NCI-H2081 (cell line): Measurements from ENCODE around the gene SLC47A1.
"Not testable (repeated sequence)": the region's sequence is repeated elsewhere in the genome, so short reads cannot be mapped to it uniquely, and the experiment has no call there.

ENCODE experiments used
- DNase-seq, 2 experiments: peaks; one replicate each; lab custom pipeline; 2025; lab: John Stamatoyannopoulos, UW

The SLC47A1 gene

DNA sequence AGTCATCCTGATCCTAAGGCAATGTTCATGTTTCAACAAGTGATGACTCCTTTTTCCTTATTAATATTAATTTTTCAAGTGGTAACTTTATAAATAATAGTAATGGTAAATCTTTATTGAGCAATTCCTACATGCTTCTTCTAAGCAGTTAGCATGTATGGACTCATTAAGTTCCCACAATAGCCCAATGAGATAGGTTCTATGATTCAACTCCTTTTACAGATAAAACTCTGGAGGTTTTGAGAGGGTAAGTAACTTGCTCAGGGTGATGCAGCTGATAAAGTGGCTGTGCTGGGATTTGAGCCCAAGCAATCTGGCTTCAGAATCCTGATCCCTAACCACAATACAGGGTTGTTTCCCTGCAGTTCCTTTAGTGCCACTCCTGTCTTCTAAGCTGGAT, 25.3 kb downstream of the SLC47A1 start:
- no peak for DNase-seq

DNA sequence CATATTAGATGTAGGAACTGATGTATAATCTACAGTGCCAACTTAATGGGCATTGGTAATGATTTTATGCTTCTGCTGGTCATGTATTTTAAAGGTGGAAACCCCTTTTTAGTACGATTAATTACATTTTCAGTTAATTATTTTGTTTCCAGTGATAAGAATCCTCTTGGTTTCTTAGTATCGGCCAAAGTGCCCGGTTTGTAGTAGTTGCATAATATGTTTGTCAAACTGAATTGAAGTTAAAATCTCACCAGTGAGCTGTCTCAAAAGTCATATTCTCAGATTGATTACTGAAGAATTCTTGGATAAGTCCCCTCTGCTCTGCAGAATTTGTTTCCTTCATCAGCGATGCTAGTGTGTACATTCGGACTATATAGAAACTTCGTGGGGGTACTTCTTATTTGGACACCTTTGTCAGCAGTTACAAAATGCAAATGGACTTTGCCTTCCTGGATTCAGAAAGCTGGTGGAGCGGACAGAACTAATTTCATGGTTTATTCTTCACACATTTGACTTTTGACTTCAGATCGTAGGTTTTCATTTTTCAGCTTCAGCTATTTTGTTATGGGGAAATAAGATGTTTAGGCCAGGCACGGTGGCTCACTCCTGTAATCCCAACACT, 28.2 kb downstream of the SLC47A1 start:
- DNase-seq, result no peak

DNA sequence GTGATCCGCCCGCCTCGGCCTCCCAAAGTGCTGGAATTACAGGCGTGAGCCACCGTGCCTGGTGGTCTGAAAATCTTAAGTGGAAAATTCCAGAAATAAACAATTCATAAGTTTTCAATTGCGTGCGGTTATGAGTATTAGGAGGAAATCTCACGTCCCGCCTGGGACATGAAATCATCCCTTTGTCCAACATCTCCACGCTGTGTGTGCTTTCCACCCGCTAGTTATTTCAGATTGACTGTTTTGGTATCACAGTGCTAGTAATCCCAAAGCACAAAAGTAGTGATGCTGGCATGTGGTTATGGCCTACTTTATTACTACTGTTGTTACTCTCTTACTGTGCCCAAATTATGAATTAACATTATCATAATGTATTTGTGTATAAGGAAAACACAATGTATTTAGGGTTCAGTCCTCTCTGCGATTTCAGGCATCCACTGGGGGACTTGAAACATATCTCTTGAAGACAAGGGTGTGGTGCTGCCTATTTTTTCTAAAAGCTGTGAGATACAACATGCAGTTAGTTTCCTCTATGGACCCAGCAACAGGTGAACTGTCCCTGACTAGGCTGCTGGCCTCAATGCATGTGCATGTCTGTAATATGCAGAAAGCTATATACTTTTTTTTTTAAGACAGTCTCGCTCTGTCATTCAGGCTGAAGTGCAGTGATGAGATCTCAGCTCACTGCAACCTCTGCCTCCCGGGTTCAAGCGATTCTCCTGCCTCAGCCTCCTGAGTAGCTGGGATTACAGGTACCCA, 32.3 kb downstream of the SLC47A1 start:
- DNase-seq, result no peak

DNA sequence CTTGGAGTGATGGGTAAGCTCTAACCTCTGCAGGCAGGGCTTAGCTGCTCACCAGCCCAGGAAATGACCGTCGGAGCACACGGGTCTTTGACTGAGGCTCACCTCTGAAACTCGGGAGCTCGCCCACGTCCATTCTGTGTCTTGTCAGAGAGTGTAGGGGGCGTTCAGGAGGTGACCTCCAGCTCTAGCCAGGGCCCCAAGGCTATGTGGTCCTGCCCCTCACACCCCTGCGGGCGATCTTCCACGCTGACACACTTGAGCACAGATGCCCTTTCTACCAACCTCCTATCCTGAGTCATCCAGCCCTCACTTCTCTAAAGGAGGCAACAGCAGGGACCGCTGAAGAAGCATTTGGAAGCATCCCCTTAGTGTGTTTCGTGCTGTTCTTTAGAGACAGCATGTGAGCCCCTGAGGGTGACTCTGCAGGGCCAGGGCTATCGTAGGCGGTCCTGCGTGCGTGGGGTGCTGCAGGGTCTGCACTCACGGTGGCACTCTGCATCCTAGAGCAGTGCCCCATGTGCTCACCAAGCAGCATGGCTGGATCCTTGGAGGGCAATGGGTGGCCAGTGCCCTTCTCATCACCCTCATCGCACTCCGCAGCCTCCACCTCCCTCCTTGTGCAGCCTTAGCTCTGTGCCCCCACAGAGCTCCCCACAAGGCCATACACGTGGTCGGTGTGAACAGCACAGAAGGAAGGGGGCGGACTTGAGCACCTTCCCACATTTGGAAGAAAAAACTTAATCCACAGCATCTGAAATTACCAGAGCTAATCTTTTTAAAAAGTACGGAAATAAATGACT, 33.8 kb downstream of the SLC47A1 start:
- no peak for DNase-seq

DNA sequence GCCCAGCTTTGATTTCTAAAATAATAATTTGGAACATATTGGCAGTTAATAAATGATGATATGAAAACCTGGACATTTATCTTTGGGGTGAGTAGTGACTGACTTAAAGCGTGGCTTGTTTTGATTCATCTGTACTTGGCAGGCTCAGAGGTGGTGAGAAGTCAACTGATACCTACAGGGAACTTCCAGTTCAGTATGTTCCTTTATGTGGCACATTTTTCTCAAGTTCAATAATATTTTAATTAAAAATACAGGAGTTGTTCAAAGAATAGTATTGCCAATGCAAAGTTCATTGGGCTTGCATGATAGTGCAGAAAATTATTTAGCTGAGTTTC, 34.3 kb downstream of the SLC47A1 start:
- DNase-seq, result no peak

DNA sequence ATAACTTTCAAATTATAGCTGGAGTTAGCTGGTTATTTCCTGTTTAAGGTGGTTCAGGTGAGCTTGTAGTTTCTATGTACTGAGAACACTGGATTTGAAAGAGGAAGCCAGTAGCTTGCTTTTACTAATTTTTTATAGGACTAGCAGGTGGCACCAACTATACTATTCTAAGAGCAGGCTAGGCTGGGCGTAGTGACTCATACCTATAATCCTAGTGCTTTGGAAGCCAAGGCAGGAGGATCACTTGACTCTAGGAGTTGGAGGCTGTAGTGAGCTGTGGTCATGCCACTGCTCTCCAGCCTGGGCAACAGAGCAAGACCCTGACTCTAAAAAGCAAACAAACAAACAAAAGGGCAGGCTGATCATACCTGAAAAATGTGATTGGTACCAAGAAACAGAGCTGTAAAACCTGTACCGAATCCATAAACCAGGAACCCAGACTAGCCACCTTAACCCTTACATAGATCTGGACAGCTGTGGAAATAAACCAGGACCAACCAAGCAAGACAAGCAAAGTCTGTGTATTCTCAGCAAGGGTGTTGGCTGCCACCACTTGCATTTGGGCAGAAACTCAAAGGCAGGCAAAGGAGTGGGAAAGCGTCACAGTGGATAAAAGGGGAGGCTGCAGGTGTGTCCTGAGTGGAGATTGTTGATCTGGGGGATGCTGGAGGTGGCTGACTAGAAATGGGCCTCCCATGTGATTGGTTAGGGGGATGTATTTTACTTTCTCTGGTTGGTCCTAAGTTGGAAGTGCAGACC, 36.3 kb downstream of the SLC47A1 start:
- DNase-seq, result no peak

DNA sequence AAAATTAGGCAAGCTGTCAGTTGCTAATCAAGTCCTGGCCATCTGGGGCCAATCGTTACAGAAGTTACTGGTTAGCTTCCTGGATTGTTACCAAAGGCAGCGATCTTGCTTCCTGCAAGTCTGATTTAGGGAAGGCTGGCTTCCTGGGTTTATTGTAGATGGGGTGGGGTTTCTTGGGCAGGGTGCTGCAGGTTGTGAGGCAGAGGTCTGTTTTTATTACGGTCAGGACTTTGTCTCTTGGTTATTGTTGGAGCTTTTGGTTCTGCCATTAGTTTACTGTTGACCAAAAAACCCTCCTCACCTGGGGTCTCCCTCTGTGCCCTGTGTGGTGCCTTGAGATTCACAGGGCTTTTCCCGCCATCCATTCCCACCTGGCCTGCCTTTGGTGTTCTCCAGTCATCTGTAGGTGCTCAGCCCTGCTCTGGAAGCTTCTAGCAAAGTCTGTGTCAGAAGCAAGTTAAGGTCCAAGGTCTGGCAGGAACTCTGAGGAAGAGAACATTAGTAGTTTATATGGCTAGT, 36.9 kb downstream of the SLC47A1 start:
- DNase-seq, result no peak

DNA sequence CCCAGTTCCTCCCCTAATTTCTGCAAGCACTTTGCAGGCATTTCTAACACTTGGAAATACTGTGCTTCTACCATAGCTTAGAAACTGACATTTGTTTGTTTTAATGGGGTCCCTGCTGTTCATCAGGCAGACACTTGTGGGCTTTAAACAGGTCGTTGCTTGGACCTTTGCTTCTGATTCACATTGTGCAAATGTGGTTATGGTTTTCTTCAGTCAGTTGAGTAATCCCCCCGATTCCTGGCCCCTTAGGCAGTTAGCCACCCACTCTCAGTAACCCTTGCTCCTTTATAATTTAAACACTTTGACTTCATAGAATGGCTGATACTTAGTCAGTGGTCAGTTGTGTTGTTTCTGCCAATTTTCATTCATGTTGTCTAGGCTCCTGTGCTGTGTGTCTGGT, 39.4 kb downstream of the SLC47A1 start:
- no peak for DNase-seq

DNA sequence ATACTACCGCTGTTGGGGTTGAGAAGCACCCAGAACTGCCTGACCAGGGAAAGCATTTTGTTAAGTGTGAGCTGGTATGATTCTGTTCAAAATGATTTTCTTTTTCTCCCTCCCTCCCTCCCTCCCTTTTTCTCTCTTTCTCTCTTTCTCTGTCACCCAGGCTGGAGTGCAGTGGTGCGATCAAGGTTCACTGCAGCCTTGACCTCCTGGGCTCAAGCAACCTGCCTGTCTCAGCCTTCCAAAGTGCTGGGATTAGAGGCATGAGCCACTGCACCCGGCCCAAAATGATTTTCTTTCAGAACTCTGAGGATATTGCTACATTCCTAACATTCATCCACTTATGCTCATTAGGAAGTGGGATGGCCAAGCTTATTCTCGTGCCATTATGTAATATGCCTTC, 41.3 kb downstream of the SLC47A1 start:
- DNase-seq, result no peak

DNA sequence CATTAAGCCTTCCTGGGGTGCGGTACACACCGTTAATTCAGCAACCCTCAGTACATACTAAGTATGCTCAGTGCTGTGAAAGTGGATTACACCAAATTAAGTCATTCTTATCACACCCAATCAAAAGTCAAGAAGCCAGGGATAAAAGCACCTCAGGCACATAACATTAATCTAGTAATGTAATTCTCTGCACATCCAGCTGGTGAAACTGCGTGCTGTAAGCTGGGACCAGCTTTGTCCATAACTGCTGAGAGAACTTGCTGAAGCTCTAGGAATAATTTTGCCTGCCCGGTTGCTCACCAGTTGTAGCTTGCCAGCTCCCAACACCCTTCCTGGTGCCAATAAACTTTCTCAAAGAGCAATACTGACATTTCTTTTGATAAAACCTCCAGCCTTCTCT, 44.9 kb downstream of the SLC47A1 start:
- DNase-seq, result no peak

DNA sequence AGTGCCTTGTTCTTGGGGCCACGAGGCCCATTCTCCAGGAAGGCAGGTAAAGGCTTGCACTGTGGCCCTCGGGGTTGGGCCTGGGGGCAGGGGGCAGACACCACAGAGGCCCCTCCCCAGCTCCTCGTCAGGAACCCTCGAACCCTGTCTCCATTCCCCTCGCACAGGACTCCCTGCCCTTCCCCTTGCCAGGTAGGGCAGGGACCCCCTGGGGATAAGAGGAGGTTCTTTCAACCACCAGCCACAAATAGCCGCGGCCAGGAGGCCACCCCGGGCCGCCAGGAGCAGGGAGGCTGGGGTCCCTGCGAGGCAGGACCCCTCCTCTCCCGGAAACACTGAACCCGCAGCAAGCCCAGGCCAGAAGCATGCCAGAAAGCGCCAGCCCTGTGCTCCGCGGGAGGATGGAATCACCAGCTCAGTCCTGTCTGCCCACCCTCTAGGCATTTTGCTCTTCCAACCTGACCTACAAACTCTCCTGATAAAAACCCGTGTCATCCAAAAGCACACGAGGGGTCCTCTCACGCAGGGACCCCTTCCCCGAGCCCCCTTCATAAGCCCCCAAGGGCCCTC, 45.6 kb downstream of the SLC47A1 start:
- DNase-seq, result no peak

DNA sequence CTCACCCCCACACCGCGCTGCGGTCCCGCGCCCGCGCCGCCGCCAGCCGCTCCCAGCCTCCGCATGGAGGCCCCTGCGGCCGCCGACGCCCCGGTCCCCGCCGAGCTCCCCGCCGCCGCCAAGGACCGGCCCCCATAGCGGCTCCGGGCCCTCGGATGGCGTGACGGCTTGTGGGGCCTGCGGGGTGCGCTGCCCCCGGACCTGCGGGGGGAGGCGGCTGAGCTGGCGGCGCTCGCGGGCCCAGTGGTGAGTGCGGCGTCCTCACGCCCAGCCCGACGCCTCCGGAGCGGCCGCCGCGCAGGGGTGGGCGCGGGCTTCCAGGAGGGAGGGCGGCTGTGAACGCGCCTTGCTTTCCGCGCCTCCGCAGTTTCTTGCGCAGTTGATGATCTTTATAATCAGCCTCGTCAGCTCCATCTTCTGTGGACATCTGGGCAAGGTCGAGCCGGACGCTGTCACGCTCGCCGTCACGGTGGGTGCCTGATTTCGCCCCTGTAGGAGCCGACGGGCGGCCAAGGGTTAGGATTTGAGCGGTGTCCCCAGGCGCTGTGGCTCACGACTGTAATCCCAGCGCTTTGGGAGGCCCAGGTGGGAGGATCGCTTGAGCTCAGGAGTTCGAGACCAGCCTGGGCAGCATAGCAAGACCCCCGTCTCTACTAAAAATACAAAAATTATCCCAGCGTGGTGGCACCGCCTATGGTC, 46.4 kb downstream of the SLC47A1 start:
- no peak for DNase-seq

DNA sequence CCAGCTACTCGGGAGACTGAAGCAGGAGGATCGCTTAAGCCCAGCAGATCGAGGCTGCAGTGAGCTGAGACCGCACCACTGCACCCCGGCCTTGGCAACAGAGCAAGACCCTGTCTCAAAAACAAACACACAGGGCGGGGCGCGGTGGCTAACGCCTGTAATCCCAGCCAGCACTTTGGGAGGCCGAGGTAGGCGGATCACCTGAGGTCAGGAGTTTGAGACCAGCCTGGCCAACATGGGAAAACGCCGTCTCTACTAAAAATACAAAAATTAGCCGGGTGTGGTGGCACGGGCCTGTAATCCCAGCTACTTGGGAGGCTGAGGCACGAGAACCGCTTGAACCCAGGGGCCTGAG, 46.9 kb downstream of the SLC47A1 start:
- not testable (repeated sequence) for DNase-seq

DNA sequence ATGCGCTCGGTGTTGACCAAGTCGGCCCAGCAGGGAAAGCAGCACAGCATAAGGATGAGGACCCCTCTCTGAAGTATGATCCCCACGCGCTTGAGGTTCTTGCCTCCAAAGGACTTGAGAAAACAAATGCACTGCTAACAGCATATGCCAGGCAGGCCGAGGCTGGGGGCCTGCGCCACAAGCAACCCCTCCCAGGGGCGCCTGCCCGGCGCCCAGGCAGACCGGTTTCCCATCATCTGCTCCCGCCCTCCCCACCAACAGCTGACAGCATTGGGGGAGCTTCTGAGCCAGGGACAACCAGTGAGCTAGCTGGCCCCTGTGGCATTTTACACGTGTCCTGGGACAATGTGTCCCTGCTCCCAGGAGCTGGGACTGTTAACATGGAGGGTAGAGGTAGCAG, 48.5 kb downstream of the SLC47A1 start:
- DNase-seq, result not testable (repeated sequence)

DNA sequence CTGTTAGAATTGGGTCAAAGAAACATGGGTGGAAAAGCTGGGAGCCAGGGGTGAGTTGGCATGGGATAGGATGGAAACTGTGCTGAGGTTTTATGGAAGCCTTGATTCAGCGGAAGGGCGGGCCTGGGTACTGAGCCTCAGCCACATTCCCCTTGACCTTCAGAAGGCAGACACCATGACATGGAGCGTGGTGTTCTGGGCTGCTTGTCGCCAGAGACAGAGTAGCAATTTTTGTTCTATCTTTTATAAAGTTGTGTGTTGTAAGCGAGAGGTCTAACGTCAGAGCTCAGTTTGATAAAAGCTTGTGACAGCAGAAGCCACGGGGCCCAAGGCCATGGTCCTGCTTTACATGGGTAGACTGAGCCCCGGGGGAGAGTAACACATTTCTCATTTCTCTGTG, 50.2 kb downstream of the SLC47A1 start:
- no peak for DNase-seq

DNA sequence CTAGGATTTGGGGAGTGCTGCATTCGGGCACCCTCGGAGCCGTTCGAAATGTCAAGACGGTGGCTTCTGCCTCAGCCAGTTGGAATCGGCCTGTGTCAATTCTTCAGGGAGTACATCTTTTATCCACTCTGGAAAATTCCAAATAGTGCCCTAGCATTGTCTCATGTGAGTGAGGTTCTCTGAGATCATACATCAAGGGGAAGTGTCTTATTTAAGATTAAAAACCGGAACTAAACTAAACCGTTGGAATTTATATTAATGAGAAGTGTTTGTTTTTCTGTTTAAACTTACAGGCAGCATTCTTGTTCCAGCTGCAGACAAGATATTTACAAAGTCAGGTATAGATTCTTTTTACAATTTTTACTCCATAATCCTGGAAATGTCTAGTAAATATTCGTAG, 56.8 kb downstream of the SLC47A1 start:
- no peak for DNase-seq

DNA sequence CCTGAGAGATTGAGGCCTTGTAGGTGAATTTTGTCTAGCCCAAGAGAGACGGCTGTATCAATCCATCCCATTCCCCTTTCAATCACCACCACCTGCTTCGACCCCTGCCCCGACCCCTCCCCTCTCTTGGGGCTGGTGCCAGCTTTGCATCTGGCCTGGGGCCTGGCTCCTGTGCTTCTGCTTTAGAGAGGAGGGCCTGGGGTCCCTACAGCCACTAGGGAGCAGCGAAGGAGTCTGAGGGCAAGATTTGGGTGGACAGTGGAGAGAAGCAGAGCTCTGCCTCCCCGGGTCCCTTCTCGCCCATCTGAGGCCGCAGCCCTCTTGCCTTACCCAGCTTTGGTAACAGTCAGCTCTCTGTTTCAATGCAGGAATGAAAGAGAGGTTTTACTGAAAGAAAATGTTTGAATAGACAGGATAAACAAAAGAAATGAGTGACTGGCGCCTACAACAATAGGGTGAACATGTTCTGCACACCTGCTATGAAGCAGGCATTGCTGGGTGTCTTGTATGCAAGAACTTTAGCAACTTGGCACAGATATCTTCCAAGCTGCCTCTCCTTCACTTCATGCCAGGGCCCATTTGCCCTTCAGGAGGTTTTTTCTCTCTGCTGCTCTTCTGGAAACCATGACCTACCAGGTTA, 57.4 kb downstream of the SLC47A1 start:
- no peak for DNase-seq

DNA sequence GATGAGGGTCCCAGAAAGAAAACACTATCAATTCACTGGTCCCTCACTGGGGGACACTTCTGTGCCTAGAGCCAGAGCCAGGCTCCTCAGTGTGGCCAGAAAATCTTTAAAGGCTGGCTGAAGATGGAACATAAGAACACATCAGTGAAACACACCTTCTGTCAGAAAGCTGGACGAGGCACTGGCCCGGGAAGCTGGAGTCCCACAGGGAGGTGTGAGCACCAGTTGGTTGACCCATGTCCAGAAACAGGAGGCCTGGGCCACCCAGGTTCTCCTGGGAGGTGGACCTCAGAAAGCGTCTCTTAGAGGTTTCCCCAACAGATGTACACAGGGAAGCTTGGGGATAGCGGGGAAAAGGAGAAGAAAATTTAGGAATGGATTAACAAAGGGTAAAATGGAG, 58.7 kb downstream of the SLC47A1 start:
- DNase-seq, result no peak

DNA sequence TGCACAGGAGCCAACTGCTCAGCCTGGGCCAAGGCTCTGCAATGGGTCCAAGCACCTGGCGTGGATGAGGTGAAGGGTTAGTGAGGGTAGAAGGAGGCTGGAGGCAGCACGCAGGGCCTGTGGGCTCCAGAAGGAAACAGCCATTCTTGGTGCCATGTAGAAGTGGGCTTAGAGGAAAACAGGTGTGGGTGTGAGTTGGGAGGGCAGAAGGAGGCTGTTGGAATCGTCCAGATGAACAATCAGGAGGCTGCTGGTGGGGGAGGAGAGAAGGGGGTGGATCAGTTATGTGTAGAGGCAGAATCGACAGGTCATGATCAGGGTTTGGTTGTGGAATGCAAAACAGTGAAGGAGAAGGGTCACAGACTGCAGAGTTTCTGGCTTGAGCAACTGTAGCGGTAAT, 63.2 kb downstream of the SLC47A1 start:
- no peak for DNase-seq

DNA sequence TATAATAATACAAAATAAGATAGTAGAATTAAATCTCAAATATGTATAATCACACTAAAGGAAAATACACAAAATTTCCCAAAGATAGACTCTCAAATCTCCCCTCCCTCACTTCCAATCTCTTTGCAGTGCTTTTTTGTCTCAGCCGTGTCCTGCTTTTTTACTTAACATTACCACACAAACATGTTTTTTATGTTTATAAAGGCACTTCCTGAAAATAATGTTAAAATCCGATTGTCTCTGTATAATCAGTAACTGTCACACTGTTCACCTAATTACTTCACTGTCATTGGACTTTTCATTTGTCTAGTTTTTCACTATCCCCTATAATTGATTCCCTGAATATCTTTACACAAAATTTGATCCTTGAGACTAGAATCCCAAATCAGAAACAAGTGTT, 76.7 kb downstream of the SLC47A1 start:
- no peak for DNase-seq

DNA sequence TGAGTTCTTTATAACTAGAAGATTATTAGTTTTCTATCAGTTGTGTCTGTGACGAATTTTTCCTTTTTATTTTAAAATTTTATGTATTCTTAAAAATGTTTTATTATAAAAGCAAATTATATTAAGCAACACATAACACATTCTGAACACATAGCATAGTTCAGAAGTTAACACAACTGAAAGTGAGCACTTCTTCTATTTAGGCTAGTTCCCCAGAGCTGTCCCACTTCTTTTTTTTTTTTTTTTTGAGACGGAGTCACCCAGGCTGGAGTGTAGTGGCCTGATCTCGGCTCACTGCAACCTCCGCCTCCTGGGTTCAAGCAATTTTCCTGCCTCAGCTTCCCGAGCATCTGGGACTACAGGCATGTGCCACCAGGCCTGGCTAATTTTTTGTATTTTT, 77.2 kb downstream of the SLC47A1 start:
- no peak for DNase-seq
